WERI-Rb-1 (cell line): ENCODE measurements around the gene SMIM31.

Experiments used
- DNase-seq: peaks from one replicate; pipeline ENCODE4 v3.0.0-alpha.2; 2020
- H3K27ac ChIP-seq: fragments of 250-450 bp; sonication (Bioruptor Pico); 2 replicates; pipeline ENCODE4 v1.5.1; 2020; ENCODE audit warnings: mild to moderate bottlenecking, moderate library complexity
- H3K27me3 ChIP-seq: fragments of 250-450 bp; sonication (Bioruptor Pico); 2 replicates; pipeline ENCODE4 v1.5.1; 2021; ENCODE audit warnings: mild to moderate bottlenecking, low read depth, moderate library complexity; ENCODE audit not compliant: insufficient read depth, severe bottlenecking
- H3K36me3 ChIP-seq: fragments of 250-450 bp; sonication (Bioruptor Pico); 2 replicates; pipeline ENCODE4 v1.5.1; 2020; ENCODE audit warnings: mild to moderate bottlenecking, moderate library complexity
- H3K4me3 ChIP-seq: 2 replicates; pipeline ENCODE4 v1.5.1; 2011; ENCODE audit warnings: low read depth, mild to moderate bottlenecking, control low read depth, low read length
- H3K9me3 ChIP-seq: fragments of 250-450 bp; sonication (Bioruptor Pico); 2 replicates; pipeline ENCODE4 v1.5.1; 2021; ENCODE audit warnings: mild to moderate bottlenecking, moderate library complexity; ENCODE audit not compliant: severe bottlenecking
- TF ChIP-seq, protein P1 (sequence below): IDR thresholded peaks from 2 replicates; pipeline ENCODE4 v1.5.1; 2011; ENCODE audit warnings: low read depth, mild to moderate bottlenecking, control low read depth, inconsistent platforms, low read length

Gene SMIM31

DNA sequence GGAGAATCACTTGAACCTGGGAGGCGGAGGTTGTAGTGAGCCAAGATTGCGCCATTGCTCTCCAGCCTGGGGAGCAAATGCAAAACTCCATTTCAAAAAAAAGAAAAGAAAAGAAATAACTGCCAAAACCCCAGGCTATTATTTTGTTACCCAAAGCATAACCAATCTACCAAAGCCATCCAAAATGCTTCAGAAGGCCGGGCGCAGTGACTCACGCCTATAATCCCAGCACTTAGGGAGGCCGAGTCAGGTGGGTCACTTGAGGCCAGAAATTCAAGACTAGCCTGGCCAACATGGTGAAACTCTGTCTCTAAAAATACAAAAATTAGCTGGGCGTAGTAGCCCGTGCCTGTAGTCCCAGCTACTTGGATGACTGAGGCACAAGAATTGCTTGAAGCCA lies 49.8 kb downstream of the SMIM31 start:
- Histone ChIP-seq H3K4me3 (no peak overlapping the region), H3K27me3 (no peaks in the 10 kb centered on the region), H3K36me3 (no peaks in the 10 kb centered on the region), H3K27ac (no peak overlapping the region), H3K9me3 (no peaks in the 10 kb centered on the region)
- TF ChIP-seq, protein P1, sequence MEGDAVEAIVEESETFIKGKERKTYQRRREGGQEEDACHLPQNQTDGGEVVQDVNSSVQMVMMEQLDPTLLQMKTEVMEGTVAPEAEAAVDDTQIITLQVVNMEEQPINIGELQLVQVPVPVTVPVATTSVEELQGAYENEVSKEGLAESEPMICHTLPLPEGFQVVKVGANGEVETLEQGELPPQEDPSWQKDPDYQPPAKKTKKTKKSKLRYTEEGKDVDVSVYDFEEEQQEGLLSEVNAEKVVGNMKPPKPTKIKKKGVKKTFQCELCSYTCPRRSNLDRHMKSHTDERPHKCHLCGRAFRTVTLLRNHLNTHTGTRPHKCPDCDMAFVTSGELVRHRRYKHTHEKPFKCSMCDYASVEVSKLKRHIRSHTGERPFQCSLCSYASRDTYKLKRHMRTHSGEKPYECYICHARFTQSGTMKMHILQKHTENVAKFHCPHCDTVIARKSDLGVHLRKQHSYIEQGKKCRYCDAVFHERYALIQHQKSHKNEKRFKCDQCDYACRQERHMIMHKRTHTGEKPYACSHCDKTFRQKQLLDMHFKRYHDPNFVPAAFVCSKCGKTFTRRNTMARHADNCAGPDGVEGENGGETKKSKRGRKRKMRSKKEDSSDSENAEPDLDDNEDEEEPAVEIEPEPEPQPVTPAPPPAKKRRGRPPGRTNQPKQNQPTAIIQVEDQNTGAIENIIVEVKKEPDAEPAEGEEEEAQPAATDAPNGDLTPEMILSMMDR, result no peak
- no peak for DNase-seq

DNA sequence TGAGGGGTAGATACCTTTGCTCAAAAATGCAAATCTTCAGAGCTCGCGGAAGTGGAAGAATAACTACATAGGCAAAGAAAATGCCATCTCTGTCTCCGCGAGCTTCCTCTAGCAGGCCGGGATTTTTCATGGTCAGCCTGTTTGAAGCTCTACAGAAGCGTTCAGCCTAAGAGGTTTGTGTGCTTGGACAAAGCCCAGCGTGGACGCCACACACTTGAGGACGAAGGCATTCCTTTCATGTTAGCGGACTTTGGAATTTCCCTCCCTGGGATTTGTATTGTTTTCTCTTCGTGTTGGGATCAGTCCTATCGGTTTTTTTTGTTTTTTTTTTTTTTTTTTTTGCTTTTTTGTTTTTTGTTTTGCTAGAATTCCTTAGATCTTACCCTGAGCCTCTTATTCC lies 53.7 kb downstream of the SMIM31 start:
- Histone ChIP-seq H3K27me3 (no peaks in the 10 kb centered on the region), H3K27ac (no peak overlapping the region), H3K36me3 (no peaks in the 10 kb centered on the region), H3K4me3 (no peak overlapping the region), H3K9me3 (no peaks in the 10 kb centered on the region)
- no peak for DNase-seq
- TF ChIP-seq, protein P1, result no peak

DNA sequence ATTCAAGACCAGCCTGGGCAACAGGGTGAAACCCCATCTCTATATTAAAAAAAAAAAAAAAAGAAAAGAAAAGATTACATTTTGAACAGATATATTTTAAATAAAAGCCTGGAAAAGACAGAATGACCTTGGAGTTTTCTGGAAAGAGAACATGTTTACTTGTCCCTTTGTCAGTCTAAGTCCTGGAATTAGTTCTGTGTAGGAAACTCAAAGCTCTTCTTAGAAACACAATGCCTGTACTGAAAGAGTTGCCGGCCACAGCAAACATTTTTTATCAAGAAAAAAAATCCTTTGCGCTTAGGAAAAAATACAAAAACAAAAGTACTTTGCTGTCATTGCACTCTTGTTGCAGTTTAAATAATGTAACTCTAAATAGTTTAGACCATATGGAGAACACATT lies 59.6 kb downstream of the SMIM31 start:
- Histone ChIP-seq H3K36me3 (no peaks in the 10 kb centered on the region), H3K27me3 (no peaks in the 10 kb centered on the region), H3K27ac (no peak overlapping the region), H3K9me3 (no peaks in the 10 kb centered on the region), H3K4me3 (no peak overlapping the region)
- TF ChIP-seq, protein P1, result no peak
- DNase-seq, result no peak

DNA sequence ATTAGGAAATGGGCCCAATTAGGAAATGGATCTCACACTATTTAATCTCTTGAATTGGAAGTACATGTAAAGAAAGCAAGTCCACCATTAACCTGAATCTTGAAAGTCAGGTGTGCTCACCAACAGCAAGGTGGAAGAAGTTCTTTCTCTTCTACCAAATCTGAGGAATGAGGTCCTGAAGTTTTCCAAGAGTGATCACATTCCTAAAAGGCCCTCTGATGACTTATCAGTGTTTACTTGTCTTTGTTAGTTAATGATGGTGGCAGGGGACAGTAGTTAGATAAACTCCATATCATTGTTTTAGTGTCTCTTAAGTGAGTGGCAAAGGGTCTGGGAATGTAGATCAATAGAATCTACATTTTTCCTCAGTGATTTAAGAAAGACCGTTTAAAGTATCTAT lies 61.8 kb downstream of the SMIM31 start:
- Histone ChIP-seq H3K27ac (no peak overlapping the region), H3K4me3 (no peak overlapping the region), H3K27me3 (no peaks in the 10 kb centered on the region), H3K36me3 (no peaks in the 10 kb centered on the region), H3K9me3 (no peaks in the 10 kb centered on the region)
- no peak for DNase-seq
- TF ChIP-seq, protein P1, result no peak

DNA sequence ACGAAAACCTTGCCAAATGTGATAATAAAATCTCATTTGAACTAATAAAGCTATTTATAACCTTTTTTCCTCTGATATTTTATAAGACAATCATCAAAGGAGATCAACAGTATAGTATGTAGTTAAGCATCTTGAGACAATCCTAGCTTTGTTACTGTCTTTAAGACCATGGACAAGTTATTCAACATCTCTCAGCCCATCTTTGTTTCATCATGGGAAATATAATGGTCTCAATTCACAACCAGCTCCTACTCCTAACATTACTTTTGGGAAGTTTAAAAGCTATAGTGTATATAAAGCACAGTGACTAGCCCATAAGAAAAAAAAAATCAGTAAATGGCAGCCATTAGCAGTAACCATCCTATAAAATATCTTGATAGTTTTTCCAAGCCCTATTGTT lies 65.4 kb downstream of the SMIM31 start:
- TF ChIP-seq, protein P1, result no peak
- Histone ChIP-seq H3K36me3 (no peaks in the 10 kb centered on the region), H3K27me3 (no peaks in the 10 kb centered on the region), H3K27ac (no peak overlapping the region), H3K4me3 (no peak overlapping the region), H3K9me3 (no peaks in the 10 kb centered on the region)
- no peak for DNase-seq

DNA sequence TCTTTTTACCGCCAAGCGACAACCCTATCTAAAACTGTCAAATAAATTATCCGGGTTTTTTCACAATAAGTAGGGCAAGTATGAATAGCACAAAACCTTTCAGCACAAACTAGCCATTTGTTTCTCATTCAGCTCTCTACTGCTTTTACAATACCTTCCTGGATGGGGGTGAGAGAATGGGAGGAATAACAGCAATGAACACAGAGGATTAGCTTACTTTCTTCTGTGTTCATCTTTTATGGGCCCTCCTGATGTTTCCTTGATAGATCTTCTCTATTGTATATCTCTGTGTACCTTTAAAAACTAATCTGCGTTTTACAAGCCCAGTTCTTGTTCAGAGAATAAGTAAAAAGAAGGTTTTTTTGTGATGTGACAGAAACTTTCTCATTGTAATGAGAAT lies 67.8 kb downstream of the SMIM31 start:
- TF ChIP-seq, protein P1, result no peak
- Histone ChIP-seq H3K4me3 (no peak overlapping the region), H3K36me3 (no peaks in the 10 kb centered on the region), H3K9me3 (no peaks in the 10 kb centered on the region), H3K27ac (no peak overlapping the region), H3K27me3 (no peaks in the 10 kb centered on the region)
- no peak for DNase-seq
